Measurements from ENCODE around the gene CAMTA1. TPM values are rescaled to one million over a fixed set of nuclear protein-coding genes. Genes with fewer than 3 reads are reported as not detected.
A peak's percentile ranks its signal among the peaks of the same experiment; 100 is the strongest.

Gene CAMTA1
- total and polyA plus RNA-seq, 3 experiments from 2014 or later: 60.2 to 79.0 (median 61.7) TPM

- Mint-ChIP-seq H3K4me1 (no peaks in the 10 kb centered on the region), H3K4me3 (no peak overlapping the region), H3K9me3 (peaks cover 0 to 2% (median 0%) of the 10 kb centered on the region in 5 donors), H3K27ac (no peak overlapping the region), H3K27me3 (peaks cover 3 to 23% of the 10 kb centered on the region in 2 donors), H3K36me3 (no peaks in the 10 kb centered on the region)
- no peak for DNase-seq
- Histone ChIP-seq H3K36me3 (ENCODE audit: insufficient read depth, low read length) (no peaks in the 10 kb centered on the region), H3K9me3 (ENCODE audit: low read length) (no peaks in the 10 kb centered on the region), H3K4me1 (ENCODE audit: insufficient read depth, low read length) (no peaks in the 10 kb centered on the region), H3K27me3 (ENCODE audit: insufficient read depth, low read length, poor library complexity, severe bottlenecking) (no peaks in the 10 kb centered on the region), H3K27ac (ENCODE audit: low read depth, low read length) (no peak overlapping the region), H3K4me3 (ENCODE audit: low read length) (no peak overlapping the region)
- POLR2A ChIA-PET: no interaction called here
- CTCF ChIA-PET: no interaction called here
Measured at GRCh38 chr1:7574121-7575040, 789.1 kb downstream of the CAMTA1 start.

GRCh38 chr1:7575041-7575400 is 789.8 kb downstream of the CAMTA1 start:
- POLR2A ChIA-PET: no interaction called here

GRCh38 chr1:7576946-7577657 is 791.8 kb downstream of the CAMTA1 start:
- H3K27me3 Mint-ChIP-seq: peaks cover 3 to 29% of the 10 kb centered on the region in 2 donors
- H3K36me3 Mint-ChIP-seq: no peaks in the 10 kb centered on the region
- Histone ChIP-seq H3K4me1 (ENCODE audit: insufficient read depth, low read length) (no peaks in the 10 kb centered on the region), H3K27me3 (ENCODE audit: insufficient read depth, low read length, poor library complexity, severe bottlenecking) (no peaks in the 10 kb centered on the region), H3K9me3 (ENCODE audit: low read length) (no peaks in the 10 kb centered on the region), H3K4me3 (ENCODE audit: low read length) (no peak overlapping the region), H3K36me3 (ENCODE audit: insufficient read depth, low read length) (no peaks in the 10 kb centered on the region), H3K27ac (ENCODE audit: low read depth, low read length) (no peak overlapping the region)
- ChIA-PET POLR2A (no interaction called here), CTCF (no interaction called here)
- DNase-seq: no peak
- H3K9me3 Mint-ChIP-seq: no peaks in the 10 kb centered on the region
- H3K27ac Mint-ChIP-seq: no peak overlapping the region
- H3K4me3 Mint-ChIP-seq: no peak overlapping the region
- H3K4me1 Mint-ChIP-seq: no peaks in the 10 kb centered on the region

More at GRCh38 chr1:7575041-7575400, 789.8 kb downstream of the CAMTA1 start:
- Histone ChIP-seq H3K27ac (ENCODE audit: low read depth, low read length) (no peak overlapping the region), H3K4me3 (ENCODE audit: low read length) (no peak overlapping the region), H3K27me3 (ENCODE audit: insufficient read depth, low read length, poor library complexity, severe bottlenecking) (no peaks in the 10 kb centered on the region), H3K9me3 (ENCODE audit: low read length) (no peaks in the 10 kb centered on the region), H3K36me3 (ENCODE audit: insufficient read depth, low read length) (no peaks in the 10 kb centered on the region), H3K4me1 (ENCODE audit: insufficient read depth, low read length) (no peaks in the 10 kb centered on the region)
- CTCF ChIA-PET: no interaction called here
- DNase-seq: no peak
- no peaks in the 10 kb centered on the region for H3K4me1 Mint-ChIP-seq
- H3K9me3 Mint-ChIP-seq: peaks cover 0 to 2% (median 0%) of the 10 kb centered on the region in 5 donors
- no peak overlapping the region for H3K27ac Mint-ChIP-seq
- H3K4me3 Mint-ChIP-seq: no peak overlapping the region
- H3K27me3 Mint-ChIP-seq: peaks cover 3 to 23% of the 10 kb centered on the region in 2 donors
- no peaks in the 10 kb centered on the region for H3K36me3 Mint-ChIP-seq

GRCh38 chr1:7578206-7578605 is 793.0 kb downstream of the CAMTA1 start:
- peak in 1 of 5 donors; percentile 11 for DNase-seq
- ChIA-PET CTCF (no interaction called here), POLR2A (no interaction called here)
- Histone ChIP-seq H3K9me3 (ENCODE audit: low read length) (no peaks in the 10 kb centered on the region), H3K4me1 (ENCODE audit: insufficient read depth, low read length) (no peaks in the 10 kb centered on the region), H3K36me3 (ENCODE audit: insufficient read depth, low read length) (no peaks in the 10 kb centered on the region), H3K27ac (ENCODE audit: low read depth, low read length) (no peak overlapping the region), H3K4me3 (ENCODE audit: low read length) (no peak overlapping the region), H3K27me3 (ENCODE audit: insufficient read depth, low read length, poor library complexity, severe bottlenecking) (no peaks in the 10 kb centered on the region)
- Mint-ChIP-seq H3K27ac (no peak overlapping the region), H3K27me3 (peaks cover 6 to 29% of the 10 kb centered on the region in 2 donors), H3K9me3 (no peaks in the 10 kb centered on the region), H3K4me1 (no peaks in the 10 kb centered on the region), H3K36me3 (no peaks in the 10 kb centered on the region), H3K4me3 (no peak overlapping the region)

- Histone ChIP-seq H3K4me1 (ENCODE audit: insufficient read depth, low read length) (no peaks in the 10 kb centered on the region), H3K4me3 (ENCODE audit: low read length) (no peak overlapping the region), H3K36me3 (ENCODE audit: insufficient read depth, low read length) (no peaks in the 10 kb centered on the region), H3K27me3 (ENCODE audit: insufficient read depth, low read length, poor library complexity, severe bottlenecking) (no peaks in the 10 kb centered on the region), H3K27ac (ENCODE audit: low read depth, low read length) (no peak overlapping the region), H3K9me3 (ENCODE audit: low read length) (no peaks in the 10 kb centered on the region)
- Mint-ChIP-seq H3K27me3 (peaks cover 6 to 31% of the 10 kb centered on the region in 2 donors), H3K4me3 (no peak overlapping the region), H3K9me3 (no peaks in the 10 kb centered on the region), H3K36me3 (no peaks in the 10 kb centered on the region), H3K4me1 (no peaks in the 10 kb centered on the region), H3K27ac (no peak overlapping the region)
- peak in 1 of 5 donors; percentile 16 for DNase-seq
- ChIA-PET POLR2A (no interaction called here), CTCF (no interaction called here)
Measured at GRCh38 chr1:7579016-7579415, 793.8 kb downstream of the CAMTA1 start.

GRCh38 chr1:7579831-7580804 is 794.9 kb downstream of the CAMTA1 start:
- no peaks in the 10 kb centered on the region for H3K4me1 Mint-ChIP-seq
- H3K36me3 Mint-ChIP-seq: no peaks in the 10 kb centered on the region
- H3K27me3 ChIP-seq (ENCODE audit: insufficient read depth, low read length, poor library complexity, severe bottlenecking): no peaks in the 10 kb centered on the region

GRCh38 chr1:7580923-7581753 is 795.9 kb downstream of the CAMTA1 start:
- Histone ChIP-seq H3K36me3 (ENCODE audit: insufficient read depth, low read length) (no peaks in the 10 kb centered on the region), H3K27ac (ENCODE audit: low read depth, low read length) (no peak overlapping the region), H3K27me3 (ENCODE audit: insufficient read depth, low read length, poor library complexity, severe bottlenecking) (no peaks in the 10 kb centered on the region), H3K4me1 (ENCODE audit: insufficient read depth, low read length) (no peaks in the 10 kb centered on the region), H3K9me3 (ENCODE audit: low read length) (no peaks in the 10 kb centered on the region), H3K4me3 (ENCODE audit: low read length) (no peak overlapping the region)
- H3K36me3 Mint-ChIP-seq: no peaks in the 10 kb centered on the region
- DNase-seq: peak in 1 of 5 donors; percentile 13
- no peaks in the 10 kb centered on the region for H3K4me1 Mint-ChIP-seq
- H3K4me3 Mint-ChIP-seq: no peak overlapping the region
- ChIA-PET CTCF (no interaction called here), POLR2A (no interaction called here)
- no peak overlapping the region for H3K27ac Mint-ChIP-seq
- peaks cover 4 to 24% of the 10 kb centered on the region in 2 donors for H3K27me3 Mint-ChIP-seq
- H3K9me3 Mint-ChIP-seq: no peaks in the 10 kb centered on the region

More at GRCh38 chr1:7579831-7580804, 794.9 kb downstream of the CAMTA1 start:
- Mint-ChIP-seq H3K4me3 (peak overlapping the region in 1 of 7 donors; percentile 18), H3K27ac (peak overlapping the region in 1 of 8 donors; percentile 38), H3K27me3 (peaks cover 6 to 30% of the 10 kb centered on the region in 2 donors), H3K9me3 (no peaks in the 10 kb centered on the region)
- DNase-seq: peak in 1 of 5 donors; percentile 35
- Histone ChIP-seq H3K36me3 (ENCODE audit: insufficient read depth, low read length) (no peaks in the 10 kb centered on the region), H3K4me3 (ENCODE audit: low read length) (no peak overlapping the region), H3K4me1 (ENCODE audit: insufficient read depth, low read length) (no peaks in the 10 kb centered on the region), H3K27ac (ENCODE audit: low read depth, low read length) (no peak overlapping the region), H3K9me3 (ENCODE audit: low read length) (no peaks in the 10 kb centered on the region)
- ChIA-PET CTCF (no interaction called here), POLR2A (no interaction called here)

Measured in CD8-positive, alpha-beta memory T cell (primary cell).